HEK293 (cell line): ENCODE results near the gene RALGAPA2.

Source experiments
- CTCF ChIP-seq: fragments of 450-650 bp; formaldehyde crosslinking; IDR thresholded peaks from 2 replicates; pipeline ENCODE4 v1.5.1; 2016; ENCODE audit warnings: missing biosample characterization, missing genetic modification characterization
- HOXC10 ChIP-seq: sonication (generic); formaldehyde crosslinking; IDR thresholded peaks from 2 replicates; pipeline ENCODE4 v1.8.1; 2023; ENCODE audit warnings: mild to moderate bottlenecking, missing genetic modification reagents
- ZNF350 ChIP-seq: fragments of 450-650 bp; formaldehyde crosslinking; IDR thresholded peaks from 2 replicates; pipeline ENCODE4 v1.5.0; 2017; ENCODE audit warnings: missing biosample characterization, mild to moderate bottlenecking, missing genetic modification characterization
- ZNF398 ChIP-seq: fragments of 450-650 bp; formaldehyde crosslinking; IDR thresholded peaks from 2 replicates; pipeline ENCODE4 v1.5.1; 2017; ENCODE audit warnings: missing biosample characterization, missing genetic modification characterization
- ZNF830 ChIP-seq: fragments of 450-650 bp; IDR thresholded peaks from 2 replicates; pipeline ENCODE4 v1.5.0; 2018; ENCODE audit warnings: missing biosample characterization, missing genetic modification characterization, low read depth, mild to moderate bottlenecking, moderate library complexity

GRCh38 chr20:20404633-20405032 lies 307.8 kb downstream of the RALGAPA2 start:
- no peak for TF ChIP-seq ZNF398 (tag by site-specific recombination)
- no peak for TF ChIP-seq CTCF
- TF ChIP-seq HOXC10 (CRISPR knock-in tag) = no peak
- no peak for TF ChIP-seq ZNF350
- TF ChIP-seq ZNF830 (tag by site-specific recombination) = no peak
